GM21723 (cell line): ENCODE results near the gene FCSK.
"Not testable (repeated sequence)": the region's sequence is repeated elsewhere in the genome, so short reads cannot be mapped to it uniquely, and the experiment has no call there.

Source experiments
- ATAC-seq: cut with Tn5 transposase; IDR thresholded peaks from one replicate; pipeline ENCODE4 v1.9.1; 2021; ENCODE audit warnings: mild to moderate bottlenecking, moderate library complexity; ENCODE audit not compliant: unreplicated experiment

FCSK gene

DNA sequence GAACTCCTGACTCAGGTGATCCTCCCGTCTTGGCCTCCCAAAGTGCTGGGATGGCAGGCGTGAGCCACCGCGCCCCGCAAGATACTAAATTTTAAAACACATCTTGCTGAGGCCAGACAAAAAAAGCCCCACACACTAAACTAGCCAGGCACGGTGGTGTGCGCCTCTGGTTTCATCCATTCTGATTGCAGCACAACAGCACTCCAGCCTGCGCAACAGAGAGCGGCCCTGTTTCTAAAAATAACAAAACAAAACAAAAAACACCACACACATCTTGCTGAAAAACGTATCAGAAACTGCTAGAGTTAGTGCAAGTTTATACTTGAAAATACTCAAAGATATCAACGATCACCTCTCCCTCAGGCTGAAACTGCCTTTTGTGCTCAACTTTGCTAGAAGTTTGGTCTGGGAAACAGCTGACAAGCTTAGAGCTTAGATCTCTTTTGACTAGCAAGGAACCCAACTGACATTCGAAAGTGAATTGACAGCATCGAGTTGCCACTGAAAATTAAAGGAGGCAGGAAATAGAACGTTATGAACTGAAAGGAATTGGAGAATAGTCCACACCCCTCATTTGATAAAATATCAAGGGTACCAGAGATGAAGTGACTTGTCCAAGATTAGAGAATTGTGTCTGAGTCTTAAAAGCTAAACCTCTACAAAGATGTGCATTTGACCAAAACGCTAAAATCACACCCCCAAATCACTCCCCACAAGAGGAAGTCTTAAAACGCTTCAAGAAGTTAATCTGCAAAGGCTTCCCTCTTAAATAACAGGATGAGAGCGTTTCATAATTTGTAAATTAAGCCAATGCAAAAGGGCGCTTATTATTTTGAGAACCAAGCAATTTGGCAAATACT lies 68.1 kb downstream of the FCSK start:
- ATAC-seq: peak; percentile 31

DNA sequence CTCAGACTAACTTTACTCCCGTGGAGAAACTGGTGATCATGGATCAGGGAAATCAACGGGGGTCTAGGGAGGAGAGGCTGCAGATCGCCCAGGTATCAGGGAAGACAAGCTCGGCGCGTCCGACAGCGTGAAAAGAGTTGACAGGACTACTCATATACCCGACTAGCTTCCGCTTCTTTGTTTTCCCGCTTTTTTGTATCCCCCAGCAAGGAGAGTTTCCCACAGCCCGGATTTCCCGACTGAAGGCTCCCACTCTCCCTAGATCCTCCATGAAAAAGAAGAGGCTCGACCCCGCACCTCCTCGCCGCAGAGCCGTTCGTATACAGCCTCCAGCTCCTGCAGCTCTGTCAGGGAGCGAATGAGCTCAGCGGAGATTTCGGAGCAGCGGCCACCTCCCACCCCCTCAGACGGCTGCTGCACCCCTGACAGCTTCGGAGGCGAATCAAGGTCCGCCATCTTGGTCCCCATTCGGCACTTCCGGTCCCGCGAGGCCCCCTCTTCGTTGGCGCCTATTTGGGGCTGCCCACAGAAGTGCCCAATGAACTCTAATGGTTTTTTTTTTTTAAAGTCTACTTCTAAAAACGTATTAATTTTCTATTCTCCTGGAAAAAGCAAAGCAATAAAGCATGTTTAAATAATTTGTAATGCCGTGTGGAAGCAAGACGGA lies 68.8 kb downstream of the FCSK start, which contains the start of gene COG4:
Gene COG4, minus strand, starts transcription at position 479 of the 667 bp plus-strand sequence. Its CDS starts 11 bp downstream, at position 468.
- peak; percentile 68 for ATAC-seq

DNA sequence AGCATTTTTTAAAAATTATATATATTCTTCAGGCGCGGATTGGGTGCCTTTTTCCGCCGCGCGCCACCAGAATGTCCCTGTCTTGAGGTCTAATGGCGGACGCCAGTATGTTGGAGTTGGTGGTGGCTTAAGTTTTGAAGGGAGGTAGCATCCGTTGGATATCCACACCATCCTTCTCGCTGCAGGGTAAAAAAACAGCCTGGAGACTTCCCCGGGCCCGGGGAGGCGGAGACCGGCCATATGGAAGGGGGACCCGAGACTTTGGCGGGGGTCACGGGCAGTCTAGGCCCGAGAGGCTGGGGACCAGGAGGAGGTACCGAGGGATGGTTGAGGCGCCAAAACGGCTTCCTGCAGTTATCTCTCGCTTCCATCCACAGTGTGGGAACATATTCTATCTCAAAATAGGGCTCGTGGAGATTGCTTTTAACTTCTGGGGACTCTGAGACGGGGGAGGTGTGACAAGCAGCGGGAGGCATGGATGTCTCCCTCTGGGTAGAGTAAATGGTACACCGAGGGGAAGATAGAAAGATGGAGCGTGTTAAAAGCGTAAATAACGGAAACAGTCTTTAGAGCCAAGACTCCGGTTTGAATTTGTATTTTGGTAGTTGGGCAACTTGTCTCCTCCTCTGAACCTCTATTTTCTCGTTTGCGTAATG lies 69.5 kb downstream of the FCSK start, which contains the start of gene SF3B3:
Gene SF3B3, plus strand, starts transcription at position 74 of the 656 bp plus-strand sequence. CDS start 2,841 bp downstream, outside the sequence.
- peak; percentile 51 for ATAC-seq

DNA sequence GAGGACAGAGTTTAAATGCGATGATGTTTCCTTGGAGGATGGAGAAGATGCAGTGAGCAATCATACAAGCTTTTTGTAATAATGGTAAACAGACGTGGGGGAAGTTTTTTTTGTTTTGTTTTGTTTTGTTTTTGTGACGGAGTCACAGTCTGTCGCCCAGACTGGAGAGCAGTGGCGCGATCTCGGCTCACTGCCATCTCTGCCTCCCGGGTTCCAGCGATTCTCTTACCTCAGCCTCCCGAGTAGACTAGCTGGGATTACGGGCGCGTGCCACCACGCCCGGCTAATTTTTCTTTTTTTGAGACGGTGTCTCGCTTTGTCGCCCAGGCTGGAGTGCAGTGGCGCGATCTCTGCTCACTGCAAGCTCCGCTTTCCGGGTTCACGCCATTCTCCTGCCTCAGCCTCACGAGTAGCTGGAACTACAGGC lies 70.0 kb downstream of the FCSK start:
- ATAC-seq: not testable (repeated sequence)

DNA sequence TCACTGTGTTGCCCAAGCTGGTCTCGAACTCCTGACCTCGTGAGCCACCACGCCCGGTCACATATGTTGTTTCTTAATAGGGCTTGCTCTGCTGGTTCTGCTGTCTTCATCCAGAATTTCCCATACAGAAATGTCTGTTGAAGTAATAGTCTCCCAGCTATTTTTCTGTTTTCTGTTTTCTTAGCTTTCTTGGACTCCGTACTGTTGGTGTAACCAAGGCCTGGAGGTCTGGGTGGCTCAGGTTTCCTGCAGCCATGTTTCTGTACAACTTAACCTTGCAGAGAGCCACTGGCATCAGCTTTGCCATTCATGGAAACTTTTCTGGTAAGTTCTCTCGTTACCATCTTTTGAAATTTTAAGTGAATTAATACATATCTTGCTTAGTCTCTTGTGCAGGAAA lies 72.0 kb downstream of the FCSK start:
- ATAC-seq: no peak

DNA sequence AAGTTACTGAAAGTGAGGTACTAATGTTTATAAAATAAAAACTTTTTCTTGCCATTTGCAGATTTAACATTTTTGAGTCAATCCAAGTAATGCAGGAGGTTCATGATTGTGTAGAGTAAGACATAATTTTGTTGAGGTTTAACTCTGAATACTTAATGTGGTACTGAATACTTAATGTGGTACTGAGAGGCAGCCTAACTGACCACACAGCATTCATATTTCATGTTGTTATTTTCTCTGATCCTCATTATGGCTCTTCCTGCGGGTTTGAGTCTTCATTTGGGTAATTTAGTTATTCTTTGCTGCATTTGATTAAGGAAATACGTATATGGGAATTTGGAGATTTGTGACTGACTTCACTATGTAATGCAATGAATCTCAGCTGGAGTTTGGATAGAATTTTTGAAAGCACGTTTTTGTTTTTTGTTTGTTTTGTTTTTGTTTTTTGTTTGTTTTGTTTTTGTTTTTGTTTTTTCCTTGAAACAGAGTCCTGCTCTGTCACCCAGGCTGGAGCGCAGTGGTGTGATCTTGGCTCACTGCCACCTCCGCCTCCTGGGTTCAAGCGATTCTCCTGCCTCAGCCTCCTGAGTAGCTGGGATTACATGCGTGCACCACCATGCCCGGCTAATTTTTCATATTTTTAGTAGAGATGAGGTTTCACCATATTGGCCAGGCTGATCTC lies 73.1 kb downstream of the FCSK start:
- ATAC-seq: no peak

DNA sequence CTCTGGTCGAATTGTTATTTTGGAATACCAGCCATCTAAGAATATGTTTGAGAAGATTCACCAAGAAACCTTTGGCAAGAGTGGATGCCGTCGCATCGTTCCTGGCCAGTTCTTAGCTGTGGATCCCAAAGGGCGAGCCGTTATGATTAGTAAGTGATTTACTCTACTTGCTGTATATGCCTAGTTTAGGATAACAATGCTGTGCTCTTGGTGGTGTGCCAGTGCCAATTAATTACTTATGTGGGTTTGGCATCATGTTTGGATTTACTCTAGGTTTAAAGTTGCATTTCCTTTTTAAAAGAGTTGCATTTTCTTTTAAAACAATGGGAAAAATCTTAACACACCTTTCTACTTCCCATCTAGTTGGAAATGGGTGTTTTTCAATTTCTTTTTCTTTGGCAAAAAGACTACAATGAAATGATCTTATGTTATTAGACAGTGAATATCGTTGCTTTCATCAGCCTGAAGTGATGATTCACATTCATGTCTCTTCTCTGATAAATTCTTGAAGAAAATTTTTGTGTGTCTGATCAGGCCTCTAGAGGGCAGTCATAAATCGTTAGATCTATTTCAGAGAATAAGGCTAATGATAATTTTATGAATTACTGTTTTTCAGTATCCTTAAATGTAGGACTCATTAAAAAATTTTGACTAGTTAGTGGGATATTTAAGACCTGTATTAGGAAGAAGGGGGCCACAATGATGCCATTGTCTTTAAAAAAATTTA lies 74.8 kb downstream of the FCSK start:
- ATAC-seq: no peak
